Left kidney (tissue), 2 donors: ENCODE data around the gene CYB561. TPM values are rescaled to one million over a fixed set of nuclear protein-coding genes. Genes with fewer than 3 reads are reported as not detected.

Experiments used
- DNase-seq: peaks from one replicate; pipeline ENCODE4 v3.0.0-alpha.2; 2013
- polyA plus RNA-seq: library from polyadenylated mRNA; unstranded; fragments of 120-200 nt; gene quantifications from one replicate; pipeline ENCODE4 v1.2.1, GENCODE V29; 2013; ENCODE audit not compliant: insufficient read length

The CYB561 gene
- polyA plus RNA-seq, 1 donor = 24.7 TPM

GRCh38 chr17:63435681-63436522 lies 10.2 kb downstream of the CYB561 start:
- no peak for DNase-seq

- no peak for DNase-seq
These were observed 11.0 kb downstream of the CYB561 start for GRCh38 chr17:63434951-63435571.

- DNase-seq = no peak
These were observed 12.1 kb downstream of the CYB561 start for GRCh38 chr17:63433746-63434591.

GRCh38 chr17:63431939-63432804 lies 13.9 kb downstream of the CYB561 start:
- no peak for DNase-seq

GRCh38 chr17:63431618-63431938 lies 14.5 kb downstream of the CYB561 start:
- DNase-seq = no peak

DNA sequence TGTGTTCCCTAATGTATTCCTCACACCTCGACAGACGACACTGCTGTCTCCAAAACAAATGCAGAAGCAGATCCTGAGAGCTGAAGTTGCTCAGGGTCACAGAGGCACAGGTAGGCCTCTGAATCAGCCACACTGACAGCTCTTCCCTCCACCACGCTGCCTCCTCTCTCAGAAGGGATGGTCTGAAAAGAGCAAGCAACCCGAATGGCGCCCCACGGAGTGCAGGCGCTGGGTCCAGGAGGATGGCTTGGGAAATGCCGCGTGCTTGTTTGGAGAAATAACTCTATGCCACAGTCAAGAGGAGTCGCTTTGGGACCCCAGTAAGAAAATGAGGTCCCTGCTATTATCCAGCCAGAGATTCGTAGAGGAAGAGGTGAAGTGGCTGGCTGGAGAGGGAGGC lies 15.9 kb downstream of the CYB561 start:
- no peak for DNase-seq

DNA sequence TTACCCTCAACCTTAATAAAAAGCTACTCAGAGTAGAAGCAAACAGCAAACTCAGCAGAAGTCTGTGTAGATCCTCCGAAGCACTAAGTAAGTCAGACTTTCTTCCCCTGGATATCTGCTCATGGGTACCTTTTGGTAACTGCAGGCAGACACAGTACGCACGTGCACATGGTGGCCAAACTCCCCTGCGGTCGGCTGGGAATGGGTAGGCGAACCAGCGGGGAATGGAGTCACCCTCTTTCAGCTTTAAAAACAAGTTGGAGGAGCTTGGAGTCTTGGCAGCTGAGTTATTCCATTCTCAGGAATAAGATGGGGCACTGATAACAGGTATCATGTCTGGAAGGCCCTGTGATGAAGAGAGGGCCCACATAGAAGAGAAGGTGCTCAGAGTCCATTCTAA lies 16.3 kb downstream of the CYB561 start:
- DNase-seq = no peak

GRCh38 chr17:63426917-63427308 lies 19.2 kb downstream of the CYB561 start:
- no peak for DNase-seq

DNA sequence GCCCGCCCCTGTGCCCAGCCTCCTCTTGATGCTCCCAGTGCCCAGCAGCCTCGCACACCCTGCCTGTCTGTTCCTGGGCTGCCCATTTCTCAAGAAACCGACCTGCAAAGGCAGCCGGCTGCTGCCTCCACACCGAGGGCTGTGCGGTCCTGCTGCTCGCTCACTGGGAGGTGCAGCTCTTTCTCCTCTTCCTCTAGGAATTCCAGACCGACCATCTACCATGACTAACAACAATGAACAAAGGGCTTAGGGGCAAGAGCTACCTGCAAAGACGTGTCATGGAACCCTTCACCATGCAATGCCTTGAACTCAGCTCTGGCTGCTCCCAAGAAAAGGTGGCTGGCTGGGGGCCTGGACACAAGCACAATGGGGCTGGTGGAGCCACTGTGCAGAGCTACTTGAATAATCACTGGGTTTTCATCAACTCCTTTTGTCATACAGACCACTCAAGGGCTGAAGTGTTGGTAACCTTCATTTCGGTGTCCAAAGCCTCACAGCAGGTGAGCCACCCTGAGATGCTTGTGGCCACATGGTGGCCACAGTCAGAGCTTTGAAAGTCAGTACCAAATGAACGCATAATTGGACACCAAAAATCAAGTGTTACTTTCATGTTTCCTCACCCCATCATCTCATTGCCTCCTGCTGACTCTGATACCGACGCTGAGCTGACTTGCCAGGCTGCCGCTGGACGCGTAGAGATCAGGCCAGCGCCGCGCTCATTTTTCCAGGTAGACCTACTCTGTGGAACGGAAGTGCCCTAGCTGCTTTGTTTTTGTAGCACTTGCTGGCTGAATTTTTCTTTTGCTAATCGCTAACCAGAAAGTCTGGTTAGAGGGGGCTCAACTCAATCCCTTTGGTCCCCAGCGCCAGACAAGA lies 19.8 kb downstream of the CYB561 start:
- DNase-seq = no peak

DNA sequence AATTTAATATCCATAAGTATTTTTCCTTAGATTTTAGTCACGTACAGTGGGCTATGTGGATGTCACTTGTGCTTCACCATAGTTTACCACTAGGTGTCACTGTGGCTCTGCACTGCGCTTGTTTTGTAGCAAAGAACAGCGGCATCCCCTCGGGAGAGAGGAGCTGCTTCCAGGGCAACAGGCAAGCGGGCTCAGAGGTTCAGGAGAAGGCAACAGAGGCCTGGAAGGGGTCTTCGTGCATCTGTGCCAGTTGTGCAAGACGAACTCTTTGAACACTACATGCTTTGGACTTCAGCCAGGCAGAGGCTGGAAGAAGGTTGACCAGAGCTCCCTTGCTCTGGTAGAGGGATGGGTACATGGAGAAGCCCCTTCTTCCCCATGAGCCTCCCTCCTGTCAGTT lies 20.6 kb downstream of the CYB561 start:
- DNase-seq = peak; percentile 78

DNA sequence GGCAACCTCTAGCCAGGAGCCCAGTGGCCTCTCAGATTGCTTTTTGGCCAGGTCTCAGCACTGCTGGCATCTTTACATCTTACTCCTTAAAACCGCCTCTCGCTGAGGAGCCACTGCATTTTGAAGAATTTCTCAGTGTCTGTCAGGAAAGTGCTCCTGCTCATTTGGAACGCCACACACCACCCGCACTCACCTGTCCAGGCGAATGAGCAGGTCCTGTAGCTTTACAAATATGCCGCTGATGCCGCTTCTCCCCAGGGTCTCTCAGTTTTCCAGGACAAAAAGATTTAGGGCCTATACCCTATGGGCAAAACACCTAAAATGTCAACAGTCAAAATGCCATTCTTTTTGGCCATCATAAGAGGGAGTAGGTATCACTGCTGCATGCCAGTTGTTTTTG lies 22.1 kb downstream of the CYB561 start:
- no peak for DNase-seq

GRCh38 chr17:63423251-63423950 lies 22.7 kb downstream of the CYB561 start:
- no peak for DNase-seq

- DNase-seq = no peak
These were observed 24.1 kb downstream of the CYB561 start for GRCh38 chr17:63421681-63422645.

- no peak for DNase-seq
These were observed 25.0 kb downstream of the CYB561 start for GRCh38 chr17:63420868-63421680.

DNA sequence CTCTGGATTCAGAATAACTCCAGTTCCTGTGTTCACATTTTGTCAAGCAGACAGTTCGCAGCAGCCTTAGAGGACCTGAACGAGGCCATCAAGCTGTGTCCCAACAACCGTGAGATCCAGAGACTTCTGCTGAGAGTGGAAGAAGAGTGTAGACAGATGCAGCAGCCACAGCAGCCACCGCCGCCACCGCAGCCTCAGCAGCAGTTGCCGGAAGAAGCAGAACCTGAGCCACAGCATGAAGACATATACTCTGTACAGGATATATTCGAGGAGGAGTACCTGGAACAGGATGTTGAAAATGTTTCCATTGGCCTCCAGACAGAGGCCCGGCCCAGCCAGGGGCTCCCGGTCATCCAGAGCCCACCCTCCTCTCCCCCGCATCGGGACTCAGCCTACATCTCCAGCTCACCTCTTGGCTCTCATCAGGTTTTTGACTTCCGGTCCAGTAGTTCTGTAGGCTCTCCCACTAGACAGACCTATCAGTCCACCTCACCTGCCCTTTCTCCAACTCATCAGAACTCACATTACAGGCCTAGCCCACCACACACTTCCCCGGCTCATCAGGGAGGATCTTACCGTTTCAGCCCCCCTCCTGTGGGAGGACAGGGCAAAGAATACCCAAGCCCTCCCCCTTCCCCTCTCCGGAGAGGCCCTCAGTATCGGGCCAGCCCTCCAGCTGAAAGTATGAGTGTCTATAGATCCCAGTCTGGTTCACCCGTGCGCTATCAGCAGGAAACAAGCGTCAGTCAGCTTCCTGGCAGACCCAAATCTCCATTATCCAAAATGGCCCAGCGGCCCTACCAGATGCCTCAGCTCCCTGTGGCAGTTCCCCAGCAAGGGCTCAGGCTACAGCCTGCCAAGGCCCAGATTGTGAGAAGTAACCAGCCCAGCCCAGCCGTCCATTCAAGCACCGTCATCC lies 25.9 kb downstream of the CYB561 start:
- DNase-seq = no peak

DNA sequence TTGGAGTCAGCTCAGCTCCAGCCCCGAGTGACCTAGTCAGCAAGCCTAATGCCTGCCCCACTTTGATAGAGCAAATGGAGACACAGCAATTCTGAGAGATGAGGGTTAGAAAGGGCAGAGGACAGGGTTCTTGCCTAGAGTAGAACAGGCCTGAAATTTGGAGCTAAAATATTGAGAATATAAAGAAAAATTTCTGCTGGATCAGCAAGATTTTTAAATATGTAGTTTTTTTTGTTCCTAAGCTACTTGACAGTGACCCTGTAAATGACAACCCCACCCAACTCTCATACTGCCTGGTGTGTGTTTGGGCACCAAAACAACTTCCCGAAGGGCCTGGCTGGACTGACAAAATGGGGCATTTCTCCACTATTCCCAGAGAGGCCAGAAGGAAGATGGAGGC lies 26.7 kb downstream of the CYB561 start:
- DNase-seq = no peak

DNA sequence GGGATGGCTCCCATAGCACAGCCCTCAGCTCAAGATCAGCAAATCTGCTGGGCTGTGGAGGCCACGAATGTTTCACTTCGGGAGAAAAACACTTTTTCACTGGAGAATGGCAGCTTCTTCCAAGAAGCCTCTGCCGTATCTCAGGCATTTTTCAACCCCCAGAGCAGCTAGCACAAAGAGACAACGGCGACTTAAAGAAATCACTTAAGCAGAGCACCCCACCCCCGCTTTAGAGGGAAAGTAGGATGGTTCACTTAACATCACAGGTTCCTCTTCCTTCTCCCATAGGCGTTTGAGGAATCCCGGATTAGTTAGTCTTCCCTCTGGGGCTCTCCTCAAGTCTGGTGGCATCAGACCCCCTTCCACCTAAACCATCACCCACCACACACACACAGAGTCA lies 27.6 kb downstream of the CYB561 start:
- no peak for DNase-seq
